GM21447 (cell line): Measurements from ENCODE around the gene APOBEC3C.
"Not testable (repeated sequence)": the region's sequence is repeated elsewhere in the genome, so short reads cannot be mapped to it uniquely, and the experiment has no call there.

ENCODE experiments used
- ATAC-seq: cut with Tn5 transposase; IDR thresholded peaks from one replicate; pipeline ENCODE4 v1.9.1; 2021; ENCODE audit not compliant: unreplicated experiment

The APOBEC3C gene

GRCh38 chr22:39013942-39014722 lies at the start of gene APOBEC3C:
Gene APOBEC3C (plus strand): TSS chr22:39014257. CDS start chr22:39014363, 106 bp downstream.
- peak; percentile 91 for ATAC-seq

GRCh38 chr22:38964306-38964705 lies 49.8 kb upstream of the APOBEC3C start:
- ATAC-seq = no peak

- ATAC-seq = no peak
These were observed 49.1 kb upstream of the APOBEC3C start for GRCh38 chr22:38964989-38965388.

GRCh38 chr22:38965614-38966379 lies 48.3 kb upstream of the APOBEC3C start:
- ATAC-seq = no peak

- ATAC-seq = no peak
These were observed 47.7 kb upstream of the APOBEC3C start for GRCh38 chr22:38966380-38966702.

GRCh38 chr22:38966942-38967341 lies 47.1 kb upstream of the APOBEC3C start:
- no peak for ATAC-seq

- no peak for ATAC-seq
These were observed 46.3 kb upstream of the APOBEC3C start for GRCh38 chr22:38967451-38968450.

GRCh38 chr22:38968801-38969200 lies 45.3 kb upstream of the APOBEC3C start:
- ATAC-seq = no peak

- ATAC-seq = no peak
These were observed 43.5 kb upstream of the APOBEC3C start for GRCh38 chr22:38970551-38970950.

GRCh38 chr22:38971202-38971601 lies 42.9 kb upstream of the APOBEC3C start:
- no peak for ATAC-seq

- ATAC-seq = no peak
These were observed 42.3 kb upstream of the APOBEC3C start for GRCh38 chr22:38971791-38972190.

- ATAC-seq = no peak
These were observed 41.5 kb upstream of the APOBEC3C start for GRCh38 chr22:38972558-38972957.

- ATAC-seq = no peak
These were observed 40.5 kb upstream of the APOBEC3C start for GRCh38 chr22:38973289-38974169.

- ATAC-seq = no peak
These were observed 39.8 kb upstream of the APOBEC3C start for GRCh38 chr22:38974170-38974825.

- ATAC-seq = no peak
These were observed 39.3 kb upstream of the APOBEC3C start for GRCh38 chr22:38974826-38975175.

- ATAC-seq = not testable (repeated sequence)
These were observed 36.8 kb upstream of the APOBEC3C start for GRCh38 chr22:38977289-38977688.

GRCh38 chr22:38980587-38980986 lies 33.5 kb upstream of the APOBEC3C start:
- ATAC-seq = not testable (repeated sequence)

- ATAC-seq = no peak
These were observed 32.8 kb upstream of the APOBEC3C start for GRCh38 chr22:38981005-38981991.
